NCI-H187 treated with DMSO at 0.1 percent for 48 hours (cell line): ENCODE results near the gene DGLUCY.
"Not testable (repeated sequence)": the region's sequence is repeated elsewhere in the genome, so short reads cannot be mapped to it uniquely, and the experiment has no call there.

Source experiments
- DNase-seq: peaks from one replicate; lab custom pipeline; 2025; lab: John Stamatoyannopoulos, UW

The DGLUCY gene

DNA sequence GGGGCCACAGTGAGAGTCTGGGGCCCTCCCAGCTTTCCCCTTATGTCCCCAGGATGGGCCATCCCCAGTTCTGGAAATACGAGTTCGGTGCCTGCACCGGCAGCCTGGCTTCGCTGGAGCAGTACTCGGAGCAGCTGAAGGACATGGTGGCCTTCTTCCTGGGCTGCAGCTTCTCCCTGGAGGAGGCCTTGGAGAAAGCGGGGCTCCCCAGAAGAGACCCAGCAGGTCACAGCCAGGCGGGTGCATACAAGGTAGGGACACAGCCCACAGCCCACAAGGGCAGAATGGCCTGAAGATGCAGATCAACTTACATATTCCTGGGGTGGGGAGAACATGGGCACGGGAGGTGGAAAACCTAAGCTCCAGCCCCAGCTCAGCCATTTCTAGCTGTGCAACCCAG lies 56.1 kb downstream of the DGLUCY start:
- no peak for DNase-seq

DNA sequence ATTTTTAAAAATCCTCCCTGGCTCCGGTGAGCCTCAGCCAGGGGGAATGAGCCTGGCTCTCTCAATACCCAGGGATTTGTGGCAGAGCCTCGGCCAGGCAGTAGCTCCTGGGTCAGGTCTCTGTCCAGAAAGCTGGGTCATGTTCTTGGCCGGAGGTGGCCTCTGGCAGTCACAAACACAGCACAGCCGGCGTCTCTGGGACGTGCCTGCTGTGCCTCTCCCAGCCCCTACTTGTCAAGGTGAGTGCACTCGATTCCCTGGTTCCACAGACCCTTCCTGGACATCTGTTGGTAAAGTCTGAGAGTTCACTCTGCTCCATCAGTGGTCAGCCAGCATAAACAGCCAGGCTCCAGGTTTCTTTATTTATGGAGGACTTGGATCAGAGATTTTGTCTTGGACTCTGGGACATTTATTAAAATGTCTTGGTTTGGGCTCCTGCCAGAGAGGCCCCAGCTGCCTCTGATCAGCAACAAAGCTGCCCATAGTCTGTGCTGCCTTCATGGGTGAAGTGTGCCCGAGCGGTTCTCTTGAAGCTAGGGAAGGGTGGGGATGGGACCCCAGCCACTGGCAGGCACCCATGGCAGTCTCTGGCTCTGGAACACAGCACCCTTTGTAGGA lies 56.7 kb downstream of the DGLUCY start:
- no peak for DNase-seq

DNA sequence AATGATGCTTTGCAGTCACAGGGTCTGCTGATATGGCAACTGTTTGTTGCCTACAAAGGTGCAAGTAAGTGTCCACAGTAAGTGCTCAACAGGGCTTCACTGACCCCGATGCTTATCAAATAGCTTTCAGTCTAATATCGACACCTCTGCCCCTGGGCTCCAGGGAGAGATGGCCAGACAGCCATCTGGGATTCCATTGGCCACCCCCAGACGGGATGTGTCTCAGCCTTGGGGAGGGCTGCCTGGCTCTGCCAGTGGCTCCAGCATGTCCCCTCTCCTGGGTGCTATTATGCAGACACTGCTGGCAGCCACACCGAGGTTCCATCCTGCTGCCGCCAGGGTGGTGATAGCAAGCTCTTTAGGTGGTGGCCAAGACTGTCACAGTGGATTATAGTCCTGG lies 57.4 kb downstream of the DGLUCY start:
- DNase-seq, result no peak

DNA sequence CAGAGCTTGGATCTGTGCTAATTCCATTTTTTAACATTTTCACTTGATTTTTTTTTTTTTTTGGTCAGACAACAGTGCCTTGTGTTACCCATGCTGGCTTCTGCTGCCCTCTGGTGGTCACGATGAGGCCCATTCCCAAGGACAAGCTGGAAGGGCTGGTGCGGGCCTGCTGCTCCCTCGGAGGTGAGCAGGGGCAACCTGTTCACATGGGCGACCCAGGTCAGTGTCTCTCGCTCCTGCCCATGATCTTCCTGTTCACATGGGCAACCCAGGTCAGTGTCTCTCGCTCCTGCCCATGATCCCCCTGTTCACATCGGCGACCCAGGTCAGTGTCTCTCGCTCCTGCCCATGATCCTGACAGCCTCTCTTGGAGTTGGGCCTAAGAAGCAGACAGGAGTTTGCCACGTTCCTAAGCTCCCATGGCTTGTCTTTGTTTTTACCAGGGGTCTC lies 59.4 kb downstream of the DGLUCY start:
- peak; percentile 8 for DNase-seq

DNA sequence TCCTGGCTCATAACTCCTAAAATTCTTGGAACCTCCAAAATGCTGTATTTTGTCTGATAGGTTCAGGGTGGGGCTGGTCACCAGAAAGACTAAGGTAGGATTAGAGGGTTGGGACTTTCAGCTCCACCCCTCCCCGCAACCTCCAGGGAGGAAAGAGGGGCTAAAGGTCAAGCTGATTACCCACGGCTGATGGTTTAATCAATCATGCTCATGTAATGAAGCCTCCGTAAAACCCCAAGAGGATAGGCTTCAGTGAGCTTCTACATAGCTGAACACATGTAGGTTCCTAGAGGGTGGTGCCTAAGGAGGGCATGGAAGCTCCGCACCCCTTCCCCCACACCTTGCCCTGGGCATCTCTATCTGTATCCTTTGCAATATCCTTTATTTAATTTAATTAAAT lies 60.0 kb downstream of the DGLUCY start:
- no peak for DNase-seq

DNA sequence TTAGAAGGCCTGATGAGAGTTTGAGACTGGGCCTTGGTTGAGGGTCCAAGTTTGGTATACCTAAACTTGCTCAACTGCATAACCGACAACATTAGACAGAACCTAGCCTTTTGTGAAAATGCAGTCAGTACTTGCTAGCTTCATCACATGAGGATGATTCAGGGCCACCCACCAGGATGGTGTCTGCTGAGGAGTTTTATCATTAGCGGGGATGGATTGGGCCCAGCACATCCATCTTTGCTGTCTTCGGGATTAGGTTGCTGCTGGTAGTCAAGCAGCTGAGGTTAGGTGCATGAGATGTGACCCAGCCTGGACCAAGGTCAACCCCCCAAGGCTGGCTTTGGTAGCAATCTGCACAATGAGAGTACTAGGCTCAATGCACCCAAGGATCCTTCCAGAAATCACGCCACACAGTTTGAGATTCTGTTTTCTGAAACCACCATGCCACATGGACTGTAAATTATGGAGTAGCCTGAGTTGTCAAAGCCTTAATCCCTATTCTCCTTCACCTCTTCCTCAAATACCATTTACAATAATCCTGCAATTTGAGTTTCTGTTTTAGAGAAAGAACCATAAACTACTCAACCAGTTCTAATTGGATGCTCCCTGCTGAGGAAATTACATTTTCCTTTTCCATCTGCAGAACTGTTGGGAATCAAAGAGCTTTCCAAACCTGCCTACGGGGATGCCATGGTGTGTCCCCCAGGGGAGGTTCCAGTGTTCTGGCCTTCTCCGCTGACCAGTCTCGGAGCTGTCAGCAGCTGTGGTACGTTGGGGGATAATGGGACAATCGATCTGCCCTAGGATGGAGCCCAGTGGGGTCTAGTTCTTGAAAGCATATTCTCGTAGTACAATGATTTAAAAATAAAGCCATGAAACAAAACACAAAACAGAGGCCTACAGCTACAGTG lies 61.7 kb downstream of the DGLUCY start:
- no peak for DNase-seq

DNA sequence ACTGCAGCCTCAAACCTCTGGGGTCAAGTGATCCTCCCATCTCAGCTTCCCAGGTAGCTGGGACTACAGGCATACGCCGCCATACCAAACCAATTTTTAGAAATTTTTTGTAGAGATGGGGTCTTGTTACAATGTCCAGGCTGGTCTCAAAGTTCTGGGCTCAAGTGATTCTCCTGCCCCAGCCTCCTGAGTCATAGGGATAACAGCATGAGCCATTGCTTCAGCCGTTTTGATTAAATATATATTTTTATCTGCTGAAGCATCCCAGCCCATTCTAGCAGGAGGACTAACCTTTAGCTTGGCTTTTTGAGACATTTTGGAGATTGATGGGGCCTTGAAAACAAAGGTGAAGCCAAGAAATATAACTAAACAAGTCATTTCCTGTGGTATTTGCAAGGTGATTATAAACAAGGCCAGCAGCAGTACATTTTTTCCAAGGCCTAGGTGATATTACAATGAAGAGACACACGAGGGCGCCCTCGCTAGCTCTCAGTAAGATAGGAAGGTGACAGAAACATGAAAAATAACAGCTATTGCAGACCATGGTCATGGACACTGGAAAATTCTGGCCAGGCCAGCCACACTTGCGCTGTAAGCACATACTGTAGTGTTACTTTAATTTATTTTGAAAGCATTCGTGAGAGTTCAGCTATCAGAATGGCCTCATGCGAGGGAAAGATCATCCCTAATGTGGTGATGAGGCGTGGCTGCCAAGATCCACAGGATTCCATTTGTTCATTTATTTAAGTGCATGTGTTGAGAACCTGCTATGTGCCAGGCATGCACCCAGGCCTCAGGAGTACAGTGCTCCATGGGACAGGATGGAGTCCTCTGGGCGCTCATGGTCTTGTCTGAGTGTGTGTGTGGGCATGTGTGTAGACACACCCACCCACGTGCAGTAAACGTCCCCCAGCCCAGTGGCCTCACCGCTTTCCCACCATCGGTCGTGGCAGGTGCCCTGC lies 63.5 kb downstream of the DGLUCY start:
- DNase-seq, result peak; percentile 38

DNA sequence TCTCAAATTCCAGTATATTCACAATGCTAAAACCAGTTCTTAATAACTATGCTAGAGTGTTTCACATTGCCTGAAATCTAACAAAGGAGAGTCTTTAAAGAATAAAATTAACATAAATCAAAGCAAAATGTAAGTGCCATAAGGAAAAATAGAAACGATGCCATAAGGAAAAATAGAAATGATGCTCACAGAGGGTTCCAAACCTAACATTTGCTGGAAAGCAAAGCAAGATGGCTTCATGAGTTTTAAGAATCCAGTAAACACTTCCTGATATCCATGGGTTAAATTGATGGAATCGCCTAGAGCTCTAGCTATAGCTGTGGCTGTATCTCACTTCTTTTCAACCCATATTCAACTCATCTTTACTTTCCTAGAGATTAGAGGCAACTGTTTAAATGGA lies 66.7 kb downstream of the DGLUCY start:
- DNase-seq, result no peak

DNA sequence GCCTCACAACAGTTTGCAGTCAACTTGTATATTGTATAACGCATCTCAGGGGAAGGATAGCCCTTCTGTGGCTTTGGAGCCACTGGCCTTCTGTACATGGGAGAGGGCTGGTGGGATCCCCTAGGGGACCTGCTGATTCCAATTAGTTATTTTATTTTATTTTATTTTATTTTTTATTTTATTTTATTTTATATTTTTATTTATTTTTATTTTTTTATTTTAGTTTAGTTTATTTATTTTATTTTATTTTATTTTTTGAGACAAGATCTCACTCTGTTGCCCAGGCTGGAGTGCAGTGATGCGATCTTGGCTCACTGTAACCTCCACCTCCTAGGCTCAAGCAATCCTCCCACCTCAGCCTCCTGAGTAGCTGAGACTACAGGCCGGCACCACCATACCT lies 68.9 kb downstream of the DGLUCY start:
- DNase-seq, result not testable (repeated sequence)

DNA sequence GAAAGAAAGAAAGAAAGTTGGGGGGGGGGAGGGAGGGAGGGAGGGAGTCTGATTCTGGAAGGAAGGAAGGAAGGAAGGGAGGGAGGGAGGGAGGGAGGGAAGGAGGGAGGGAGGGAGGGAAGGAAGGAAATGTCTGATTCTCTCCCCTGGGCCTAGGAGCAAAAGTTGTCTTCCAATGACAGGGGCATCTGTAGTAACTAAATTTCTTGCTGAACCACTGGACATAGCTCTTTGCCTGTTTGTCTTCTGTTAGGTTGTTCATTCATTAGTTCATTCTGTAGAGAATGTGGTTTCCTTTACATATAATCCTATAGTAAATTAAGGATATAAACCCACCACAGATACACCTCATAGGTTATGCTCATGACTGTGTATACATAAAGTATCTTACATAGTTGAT lies 70.7 kb downstream of the DGLUCY start:
- no peak for DNase-seq

DNA sequence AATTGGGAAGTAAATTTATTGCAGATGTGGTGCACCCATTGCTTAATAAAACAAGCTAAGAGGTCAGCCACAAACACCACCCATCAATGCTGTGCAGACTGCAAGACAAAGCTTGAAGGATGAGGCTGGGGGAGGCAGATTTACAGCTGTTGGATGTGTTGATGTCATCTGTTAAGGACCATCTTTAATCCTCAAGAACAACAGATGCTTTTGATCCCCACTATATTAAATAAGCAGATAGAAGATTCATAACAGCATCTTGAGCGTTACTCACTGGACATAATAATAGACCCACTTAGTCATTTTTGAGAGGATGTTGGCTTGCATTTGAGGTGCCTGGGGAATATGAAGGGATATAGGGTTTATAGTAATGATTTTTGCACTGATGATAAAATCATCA lies 71.8 kb downstream of the DGLUCY start:
- DNase-seq, result no peak

DNA sequence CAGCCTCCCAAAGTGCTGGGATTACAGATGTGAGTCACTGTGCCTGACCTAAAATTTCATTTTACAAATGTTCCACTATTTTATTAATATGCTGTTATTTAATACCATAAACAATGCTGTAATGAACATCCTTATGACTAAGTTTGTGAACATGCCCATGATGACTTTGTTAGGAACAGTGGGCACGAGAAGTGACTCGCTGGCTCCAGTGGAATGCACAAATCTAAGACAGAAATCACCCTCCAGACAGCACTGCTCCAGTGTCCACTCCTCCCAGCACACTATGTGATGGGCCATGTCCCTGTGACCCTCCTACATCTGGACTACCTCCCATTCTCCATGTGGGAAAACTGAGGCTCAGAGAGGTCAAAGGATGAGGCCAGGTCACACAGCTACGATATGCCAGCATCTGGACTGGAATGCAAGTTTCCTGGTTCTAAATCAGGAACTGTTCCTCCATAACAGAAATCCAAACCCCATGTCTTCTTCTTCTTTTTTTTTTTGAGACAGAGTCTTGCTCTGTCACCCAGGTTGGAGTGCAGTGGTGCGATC lies 72.7 kb downstream of the DGLUCY start:
- no peak for DNase-seq

DNA sequence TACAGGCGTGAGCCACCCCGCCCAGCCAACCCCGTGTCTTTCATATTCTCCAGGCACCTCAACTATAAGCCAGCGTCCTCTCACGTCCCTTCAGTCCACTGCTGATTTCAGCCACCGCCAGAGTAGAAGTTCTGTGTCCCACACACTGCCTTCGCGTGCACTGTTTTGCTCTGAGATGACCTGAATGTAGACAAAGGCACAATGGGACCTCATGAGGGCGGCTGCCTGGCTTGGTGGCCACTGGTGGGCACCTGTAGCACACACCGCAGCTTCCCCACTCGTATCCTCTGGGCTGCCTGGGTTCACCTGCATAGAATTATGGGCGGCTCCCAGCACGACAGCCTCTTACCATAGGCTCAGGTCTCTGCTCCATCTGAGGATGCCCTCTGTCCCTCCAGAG lies 73.4 kb downstream of the DGLUCY start:
- DNase-seq, result no peak

DNA sequence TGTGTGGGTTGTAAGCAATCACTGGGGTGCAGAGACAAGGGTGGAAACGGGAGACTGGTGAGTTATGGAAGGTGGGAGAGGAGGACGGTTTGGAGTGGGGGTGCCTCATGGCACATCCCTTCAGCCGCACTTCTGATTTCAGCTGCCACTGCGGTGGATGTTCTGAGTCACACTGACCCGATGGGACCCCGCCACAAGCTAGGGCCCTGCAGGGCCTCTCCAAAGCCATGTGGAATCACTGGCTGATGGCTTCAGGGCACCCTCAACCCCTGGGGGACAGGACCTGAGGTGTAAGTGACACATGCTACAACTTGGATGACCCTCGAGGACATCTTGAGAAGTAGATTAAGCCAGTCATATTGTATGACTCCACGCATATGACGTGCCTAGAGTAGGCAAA lies 77.0 kb downstream of the DGLUCY start:
- no peak for DNase-seq

DNA sequence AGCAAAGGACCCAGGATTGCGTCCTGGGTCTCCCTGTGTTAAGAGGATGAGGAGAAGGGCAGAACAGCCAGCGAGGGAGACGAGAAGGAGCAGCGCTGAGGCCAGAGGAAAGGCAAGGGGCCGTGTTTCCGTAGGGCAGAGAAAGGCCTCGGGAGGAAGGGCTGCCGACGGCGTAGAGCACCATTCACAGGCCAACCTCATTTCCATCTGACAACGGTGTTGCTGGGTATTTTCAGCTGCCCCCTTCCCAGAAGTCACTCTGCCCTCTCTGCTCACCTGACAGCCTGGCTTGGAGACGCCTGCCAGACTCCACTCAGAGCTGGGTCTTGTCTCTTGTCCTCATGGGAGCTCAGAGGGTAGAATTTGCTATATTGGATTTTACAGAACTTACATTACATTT lies 79.2 kb downstream of the DGLUCY start:
- no peak for DNase-seq

DNA sequence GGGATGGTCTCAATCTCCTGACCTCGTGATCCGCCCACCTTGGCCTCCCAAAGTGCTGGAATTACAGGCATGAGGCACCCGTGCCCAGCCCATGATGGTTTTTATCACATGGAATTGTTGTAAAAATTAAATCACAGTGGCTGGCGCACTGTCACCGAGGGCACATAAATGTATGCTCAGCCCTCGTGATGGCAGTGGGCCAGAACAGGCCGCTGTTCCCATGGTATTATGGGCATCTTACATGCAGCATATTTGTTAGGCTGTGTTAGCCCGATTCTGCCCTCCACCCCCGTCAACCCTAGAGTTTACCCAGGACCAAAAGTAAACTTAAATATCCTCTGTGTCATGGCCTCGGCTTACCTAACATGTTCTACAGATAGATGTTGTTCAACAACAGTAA lies 82.0 kb downstream of the DGLUCY start:
- DNase-seq, result no peak

DNA sequence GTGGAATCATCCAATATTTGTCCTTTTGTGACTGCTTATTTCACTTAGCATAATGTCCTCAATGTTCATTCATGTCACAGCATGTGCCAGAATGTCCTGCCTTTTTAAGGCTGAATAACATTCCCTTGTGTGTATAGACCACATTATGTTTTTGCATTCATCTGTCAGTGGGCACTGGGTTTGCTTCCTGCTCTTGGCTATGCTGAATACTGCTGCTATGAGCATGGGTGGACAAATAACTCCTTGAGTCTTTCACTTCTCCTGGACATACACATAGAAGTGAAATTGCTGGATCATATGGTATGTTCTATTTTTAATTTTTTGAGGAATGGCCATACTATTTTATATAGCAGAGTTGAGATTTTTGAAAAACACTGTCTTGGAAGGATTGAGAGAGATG lies 83.8 kb downstream of the DGLUCY start:
- DNase-seq, result no peak

DNA sequence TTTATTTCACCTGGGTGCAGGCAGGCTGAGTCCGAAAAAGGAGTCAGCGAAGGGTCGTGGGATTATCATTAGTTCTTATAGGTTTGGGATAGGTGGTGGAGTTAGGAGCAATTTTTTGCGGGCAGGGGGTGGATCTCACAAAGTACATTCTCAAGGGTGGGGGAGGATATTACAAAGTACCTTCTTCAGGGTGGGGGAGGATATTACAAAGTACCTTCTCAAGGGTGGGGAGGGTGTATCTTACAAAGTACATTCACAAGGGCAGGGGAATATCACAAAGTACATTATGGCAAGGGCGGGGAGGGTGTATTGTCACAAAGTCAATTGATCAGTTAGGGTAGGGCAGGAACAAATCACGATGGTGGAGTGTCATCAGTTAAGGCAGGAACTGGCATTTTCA lies 86.9 kb downstream of the DGLUCY start:
- DNase-seq, result not testable (repeated sequence)

DNA sequence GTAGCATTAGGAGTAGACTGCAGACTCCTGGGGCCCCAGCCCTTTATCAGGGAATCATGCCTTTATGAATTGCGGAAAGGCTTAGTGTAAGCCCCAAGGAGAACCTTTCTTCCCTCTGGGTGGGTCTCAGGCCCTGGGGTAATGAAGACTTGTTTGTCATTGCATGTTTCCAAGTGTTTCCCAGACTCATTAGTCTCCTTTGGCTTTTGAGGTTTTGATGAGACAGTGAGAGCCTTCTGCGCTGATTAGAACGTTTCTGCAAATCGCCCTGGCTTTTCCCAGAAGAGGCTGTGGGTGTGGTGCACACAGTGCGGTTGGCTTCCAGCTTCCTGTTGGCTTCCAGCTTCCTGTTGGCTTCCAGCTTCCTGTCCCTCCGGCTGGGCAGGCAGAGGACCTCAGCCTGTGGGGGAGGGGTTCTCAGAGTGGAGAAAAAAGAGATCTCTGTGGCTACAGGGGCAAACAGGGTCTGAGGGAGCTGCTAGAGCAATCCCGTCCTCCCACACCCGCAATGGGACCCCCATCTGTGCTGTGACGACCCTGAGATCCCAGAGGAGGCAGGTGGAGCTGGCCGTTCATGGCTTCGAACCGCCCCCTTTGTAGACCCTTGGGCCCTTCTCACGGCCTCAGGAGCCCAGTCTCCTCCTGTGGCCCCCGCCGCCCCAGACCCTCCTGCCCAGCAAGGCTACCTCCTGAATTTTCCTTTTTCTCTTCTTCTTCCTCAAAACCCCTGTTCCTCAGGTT lies 88.5 kb downstream of the DGLUCY start:
- DNase-seq, result no peak

DNA sequence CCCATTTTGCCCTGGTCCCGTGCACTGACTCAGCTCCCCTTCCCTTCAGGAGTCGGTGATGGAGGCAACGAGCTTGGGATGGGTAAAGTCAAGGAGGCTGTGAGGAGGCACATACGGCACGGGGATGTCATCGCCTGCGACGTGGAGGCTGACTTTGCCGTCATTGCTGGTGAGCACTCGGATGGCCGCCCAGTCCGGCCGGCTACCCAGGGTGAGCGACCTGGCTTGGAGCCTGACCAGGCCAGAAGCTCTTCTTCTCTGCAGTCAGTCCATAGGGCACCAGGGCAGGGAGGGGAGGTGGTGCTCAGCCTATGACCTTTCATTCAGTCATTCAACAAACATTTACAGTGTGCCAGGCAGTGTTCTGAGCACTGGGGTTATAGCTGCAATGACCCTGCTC lies 90.8 kb downstream of the DGLUCY start:
- DNase-seq, result no peak

DNA sequence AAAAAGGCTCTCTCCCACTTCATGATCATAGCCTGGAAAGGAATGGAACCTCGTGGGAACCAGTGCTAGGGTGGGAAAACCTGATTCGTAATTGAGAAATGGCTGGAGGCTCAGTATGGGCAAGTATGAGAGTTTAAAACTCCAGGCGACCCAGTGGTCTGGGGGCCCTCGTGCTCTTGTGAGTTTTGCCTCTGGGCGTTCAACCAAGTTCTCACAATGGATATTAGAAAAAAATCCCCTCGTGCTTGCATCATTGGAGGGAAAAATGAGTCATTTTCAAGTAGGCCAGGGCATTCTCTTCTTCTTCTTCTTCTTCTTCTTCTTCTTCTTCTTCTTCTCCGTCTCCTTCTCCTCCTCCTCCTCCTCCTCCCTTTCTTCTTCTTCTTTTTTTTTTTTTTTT lies 91.6 kb downstream of the DGLUCY start:
- no peak for DNase-seq
